Brain pericyte (primary cell): Measurements from ENCODE around the gene ERICH2.

Experiments
- DNase-seq: peaks from one replicate; pipeline ENCODE4 v3.0.0-alpha.2; 2012; ENCODE audit warnings: low read depth, low spot score

ERICH2 gene

DNA sequence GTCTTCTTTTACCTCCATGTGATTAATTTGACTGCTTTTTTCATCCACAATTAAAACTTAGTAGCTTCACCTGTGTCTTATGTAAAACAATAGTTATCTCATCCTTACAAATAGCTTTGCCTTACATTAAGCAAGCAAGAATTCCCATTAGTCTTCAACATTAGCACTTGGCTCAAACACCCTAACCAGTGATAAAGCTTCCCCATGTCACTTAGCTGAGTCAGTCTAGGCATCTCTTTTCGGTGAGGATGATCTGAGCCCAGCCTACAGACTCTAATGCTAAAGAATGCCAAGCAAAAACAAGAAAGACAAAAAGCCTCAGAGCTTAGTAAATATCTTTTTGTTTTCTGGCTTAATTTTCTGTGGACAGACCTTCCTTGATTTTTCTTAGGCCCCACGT, 72.6 kb downstream of the ERICH2 start:
- no peak for DNase-seq

DNA sequence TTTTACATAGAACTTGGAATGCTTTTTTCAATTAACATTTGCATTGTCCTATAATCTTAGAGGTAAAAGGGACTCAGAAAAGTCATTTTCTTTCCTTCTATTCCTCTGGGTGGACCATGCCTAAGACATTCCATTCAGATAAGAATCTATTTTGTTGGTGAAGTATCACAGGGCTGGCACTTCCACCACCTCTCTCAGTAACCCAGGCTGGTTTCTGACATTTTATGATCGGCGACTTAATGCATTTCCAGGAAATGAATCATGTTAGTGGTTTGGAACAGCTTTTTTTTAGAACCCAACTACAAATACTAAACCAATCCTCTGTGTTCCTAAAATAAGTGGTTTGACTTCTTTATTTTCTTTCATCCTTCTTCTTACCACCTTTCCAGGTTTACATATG, 73.5 kb downstream of the ERICH2 start:
- DNase-seq: no peak

- no peak for DNase-seq
Observed at GRCh38 chr2:170845343-170845742, 75.2 kb downstream of the ERICH2 start.

DNA sequence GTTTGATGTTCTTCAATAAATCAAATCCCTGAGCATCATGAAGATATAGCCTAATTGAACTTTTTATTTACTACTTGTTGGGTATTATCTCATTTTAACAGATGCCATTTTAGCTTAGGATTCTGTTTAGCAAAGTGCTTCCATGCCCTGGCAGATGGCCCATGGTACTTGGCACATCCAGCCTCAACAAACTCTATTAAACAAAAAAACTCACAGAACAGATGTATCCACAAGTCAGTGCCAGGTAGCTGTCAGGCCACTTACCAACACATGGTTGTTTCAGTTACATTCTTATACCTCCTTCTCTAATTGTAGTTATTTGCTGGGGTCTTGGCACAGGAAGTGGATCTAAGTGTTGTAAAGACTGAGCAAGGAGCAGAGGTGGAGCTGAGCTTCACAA, 76.1 kb downstream of the ERICH2 start:
- DNase-seq: no peak

- no peak for DNase-seq
Observed at GRCh38 chr2:170847716-170848115, 77.5 kb downstream of the ERICH2 start.
